Measurements from ENCODE around the gene CD55.
A peak's percentile ranks its signal among the peaks of the same experiment; 100 is the strongest.

CD55 gene

DNA sequence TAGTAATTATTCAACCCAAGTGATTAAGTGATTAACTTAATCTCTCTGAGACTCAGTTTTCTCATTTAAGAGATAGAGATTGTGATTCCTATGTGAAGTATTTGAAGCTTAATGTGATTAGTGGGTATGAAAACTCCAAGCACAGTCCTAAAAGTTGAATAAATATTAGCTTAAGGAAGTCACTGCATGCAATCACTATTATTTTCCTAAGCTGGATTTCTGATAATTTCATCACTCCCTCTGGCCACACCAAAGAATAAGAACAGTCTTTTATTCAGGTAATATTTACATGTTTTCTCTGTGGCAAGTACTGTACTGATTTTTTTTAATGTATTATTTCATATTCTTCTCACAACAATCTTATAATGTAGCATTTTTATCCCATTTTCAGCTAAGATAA, 31.1 kb downstream of the CD55 start:
- TF ChIP-seq, protein P1, sequence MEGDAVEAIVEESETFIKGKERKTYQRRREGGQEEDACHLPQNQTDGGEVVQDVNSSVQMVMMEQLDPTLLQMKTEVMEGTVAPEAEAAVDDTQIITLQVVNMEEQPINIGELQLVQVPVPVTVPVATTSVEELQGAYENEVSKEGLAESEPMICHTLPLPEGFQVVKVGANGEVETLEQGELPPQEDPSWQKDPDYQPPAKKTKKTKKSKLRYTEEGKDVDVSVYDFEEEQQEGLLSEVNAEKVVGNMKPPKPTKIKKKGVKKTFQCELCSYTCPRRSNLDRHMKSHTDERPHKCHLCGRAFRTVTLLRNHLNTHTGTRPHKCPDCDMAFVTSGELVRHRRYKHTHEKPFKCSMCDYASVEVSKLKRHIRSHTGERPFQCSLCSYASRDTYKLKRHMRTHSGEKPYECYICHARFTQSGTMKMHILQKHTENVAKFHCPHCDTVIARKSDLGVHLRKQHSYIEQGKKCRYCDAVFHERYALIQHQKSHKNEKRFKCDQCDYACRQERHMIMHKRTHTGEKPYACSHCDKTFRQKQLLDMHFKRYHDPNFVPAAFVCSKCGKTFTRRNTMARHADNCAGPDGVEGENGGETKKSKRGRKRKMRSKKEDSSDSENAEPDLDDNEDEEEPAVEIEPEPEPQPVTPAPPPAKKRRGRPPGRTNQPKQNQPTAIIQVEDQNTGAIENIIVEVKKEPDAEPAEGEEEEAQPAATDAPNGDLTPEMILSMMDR (IDR thresholded peaks at IDR 0.05; ENCODE audit: extremely low read depth, missing control alignments): no peak
- DNase-seq (ENCODE audit: low spot score): no peak

DNA sequence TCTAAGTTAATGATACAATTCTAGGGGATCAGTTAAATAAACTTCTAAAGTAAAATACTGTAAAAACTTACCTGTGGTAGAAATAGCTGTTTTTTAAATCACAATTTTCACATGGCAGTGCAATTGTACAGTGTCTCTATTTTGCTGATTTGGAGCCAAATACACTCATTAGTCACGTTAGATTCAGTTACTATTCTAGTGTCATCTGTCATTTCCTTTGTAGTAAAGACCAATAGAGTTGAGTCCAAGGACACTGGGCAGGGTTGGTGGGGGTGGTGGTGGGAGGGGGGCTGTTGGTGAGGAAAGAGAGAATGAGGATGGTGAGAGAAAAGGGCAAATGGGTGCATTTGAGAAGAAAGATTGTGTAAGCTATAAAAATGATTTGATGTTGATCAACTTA, 33.6 kb downstream of the CD55 start:
- TF ChIP-seq, protein P1 (IDR thresholded peaks at IDR 0.05; ENCODE audit: extremely low read depth, missing control alignments): no peak
- peak; percentile 26 for DNase-seq (ENCODE audit: low spot score)

DNA sequence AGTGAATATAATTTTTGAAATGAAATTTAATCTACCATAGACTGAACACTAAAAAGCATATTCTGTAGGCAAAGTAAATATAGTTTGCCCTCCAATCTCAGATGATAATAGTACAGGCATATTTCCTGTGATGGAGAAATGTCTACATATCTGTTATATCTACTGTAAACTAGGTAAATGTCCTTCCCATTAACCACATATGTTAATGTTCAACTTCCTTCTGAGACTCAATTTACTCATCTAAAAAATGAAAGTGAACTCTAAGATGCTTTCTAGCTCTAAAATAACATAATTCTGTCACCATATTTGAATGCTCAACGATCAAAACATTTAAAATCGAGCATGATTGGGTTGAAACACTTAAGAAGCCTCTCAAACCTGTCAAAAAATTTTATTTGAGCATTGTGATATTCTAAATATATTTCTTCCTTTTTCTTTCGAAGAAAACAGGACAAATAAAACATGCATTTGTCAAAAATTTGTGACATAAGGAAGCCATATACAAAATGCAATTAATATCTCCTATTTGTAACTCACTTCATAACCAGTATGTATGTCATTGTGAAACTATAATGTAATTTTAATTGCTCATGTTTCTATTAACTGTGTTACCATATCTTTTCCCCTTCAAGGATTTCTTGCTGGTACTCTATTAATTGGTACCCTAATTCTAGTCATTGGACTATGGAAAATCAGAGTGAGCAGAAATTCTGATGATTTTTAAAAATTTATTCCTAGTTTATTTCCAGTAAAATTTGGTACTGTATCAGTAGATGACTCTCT, 34.2 kb downstream of the CD55 start:
- TF ChIP-seq, protein P1 (IDR thresholded peaks at IDR 0.05; ENCODE audit: extremely low read depth, missing control alignments): no peak
- no peak for DNase-seq (ENCODE audit: low spot score)

DNA sequence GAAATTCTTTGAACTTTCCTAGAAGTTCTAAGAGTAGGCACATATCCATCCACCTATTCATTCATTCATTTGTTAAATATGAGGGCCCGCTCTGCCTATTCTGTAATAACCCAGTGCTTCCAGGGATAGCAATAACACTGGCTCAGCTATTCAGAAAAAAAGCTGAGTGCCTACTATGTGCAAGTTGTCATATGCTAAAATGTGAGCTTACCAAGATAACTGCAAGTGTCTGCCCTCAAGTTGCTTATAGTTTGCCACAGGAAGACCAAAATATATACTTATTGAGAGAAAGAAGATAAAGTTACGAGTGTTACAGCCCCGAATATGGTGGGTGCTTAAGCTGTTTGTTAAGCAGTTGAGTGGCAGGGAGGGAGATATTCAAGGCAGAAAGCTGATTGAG, 39.6 kb downstream of the CD55 start:
- DNase-seq (ENCODE audit: low spot score): no peak
- TF ChIP-seq, protein P1 (IDR thresholded peaks at IDR 0.05; ENCODE audit: extremely low read depth, missing control alignments): no peak

DNA sequence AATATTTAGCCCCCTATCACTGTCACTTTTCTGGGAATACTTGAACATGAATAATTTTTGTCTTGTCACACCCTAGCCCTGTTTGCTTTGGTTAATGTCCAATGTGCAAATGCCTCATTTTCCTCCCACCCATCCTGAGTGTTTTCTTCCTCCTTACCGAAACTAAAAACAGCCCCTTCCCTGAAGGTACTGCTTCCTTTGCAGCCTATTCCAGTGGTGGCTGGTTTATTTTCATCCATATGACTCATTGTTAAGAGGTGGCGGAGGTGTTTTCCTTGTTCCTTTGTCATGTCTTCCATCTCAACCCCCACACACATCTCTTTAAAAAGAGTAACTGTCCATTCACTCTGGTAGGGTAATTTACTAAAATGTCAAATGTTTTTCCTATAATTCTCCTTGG, 40.4 kb downstream of the CD55 start:
- DNase-seq (ENCODE audit: low spot score): no peak
- TF ChIP-seq, protein P1 (IDR thresholded peaks at IDR 0.05; ENCODE audit: extremely low read depth, missing control alignments): no peak

DNA sequence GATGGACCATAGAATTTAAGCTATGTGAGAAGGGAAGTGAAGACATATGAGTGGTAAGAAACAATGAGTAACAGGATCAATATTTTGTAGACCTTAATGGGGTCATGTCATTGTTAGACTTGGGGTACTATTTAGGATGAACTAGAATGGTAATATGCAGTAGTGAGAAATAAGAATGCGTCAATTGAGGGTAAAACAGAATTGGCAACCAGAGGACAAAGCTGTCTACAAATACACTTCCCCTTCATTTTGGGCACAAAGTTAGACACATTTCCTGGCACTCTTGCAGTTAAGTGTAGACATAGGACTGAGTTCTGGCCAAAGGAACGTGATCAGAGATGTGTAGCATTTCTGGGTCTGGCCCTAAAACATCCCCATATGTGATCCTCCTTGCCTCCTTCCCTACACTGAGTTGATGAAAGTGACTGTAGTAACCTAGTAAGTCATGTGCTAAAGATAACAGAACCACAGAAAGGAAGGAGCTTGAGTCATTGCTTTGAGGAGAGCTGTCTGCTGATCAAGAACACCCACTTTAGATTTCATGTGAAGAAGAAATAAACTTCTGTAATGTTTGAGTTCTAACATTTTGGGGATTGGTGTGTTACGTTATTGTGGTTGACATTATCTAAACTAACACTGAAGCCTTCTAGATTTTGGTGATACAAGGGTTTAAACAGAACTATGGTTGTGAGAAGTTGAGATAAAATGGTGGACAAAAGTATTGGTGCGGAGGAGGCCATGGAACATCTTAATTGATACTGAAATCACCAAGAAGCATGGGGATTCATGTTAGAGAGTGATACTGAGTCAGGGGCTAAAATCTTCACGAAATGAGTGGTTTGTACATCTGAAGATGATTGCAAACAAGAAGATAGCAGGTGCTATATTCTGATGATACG, 41.7 kb downstream of the CD55 start:
- TF ChIP-seq, protein P1 (IDR thresholded peaks at IDR 0.05; ENCODE audit: extremely low read depth, missing control alignments): no peak
- DNase-seq (ENCODE audit: low spot score): no peak

DNA sequence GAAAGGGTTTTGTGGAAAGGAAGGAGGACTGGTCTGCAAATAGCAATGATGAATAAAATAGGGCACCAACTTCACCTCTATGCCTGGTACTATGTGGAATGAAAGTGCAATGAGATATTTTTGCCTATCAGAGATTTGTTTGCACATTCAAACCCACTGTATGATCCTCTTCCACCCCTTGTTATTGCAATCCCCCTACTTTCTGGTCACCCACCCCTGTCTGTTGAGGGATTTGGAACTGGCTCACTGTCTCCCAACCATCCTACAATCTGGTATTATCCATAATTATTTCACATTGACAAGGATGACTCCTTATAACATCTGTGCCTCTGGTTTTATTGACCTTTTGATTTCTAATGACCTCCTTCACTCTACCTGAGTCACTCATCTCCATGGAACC, 42.4 kb downstream of the CD55 start:
- TF ChIP-seq, protein P1 (IDR thresholded peaks at IDR 0.05; ENCODE audit: extremely low read depth, missing control alignments): no peak
- no peak for DNase-seq (ENCODE audit: low spot score)
